ENCODE measurements around the gene MALSU1.

GRCh38 chr7:23295401-23295697 lies 3.8 kb upstream of the MALSU1 start:
- no peak for TF ChIP-seq CTCF (IDR thresholded peaks at IDR 0.05; ENCODE audit: poor library complexity)
- TF ChIP-seq EZH2 (IDR thresholded peaks at IDR 0.05; ENCODE audit: borderline replicate concordance): no peak

Measured in hepatocyte (in vitro differentiated cells).